Colonic mucosa (tissue), 4 donors: Measurements from ENCODE around the gene FHAD1. TPM values are rescaled to one million over a fixed set of nuclear protein-coding genes. Genes with fewer than 3 reads are reported as not detected.

ENCODE experiments used
- DNase-seq: peaks from one replicate; pipeline ENCODE4 v3.0.0-alpha.2; 2020
- H3K27ac ChIP-seq: fragments of 200-600 bp; one replicate; pipeline ENCODE4 v1.8.0; 2021
- H3K27me3 ChIP-seq: fragments of 200-600 bp; one replicate; pipeline ENCODE4 v1.8.0; 2021
- H3K36me3 ChIP-seq: fragments of 200-600 bp; one replicate; pipeline ENCODE4 v1.8.0; 2021
- H3K4me1 ChIP-seq: fragments of 200-600 bp; one replicate; pipeline ENCODE4 v1.8.0; 2021; ENCODE audit warnings: mild to moderate bottlenecking
- H3K4me3 ChIP-seq: fragments of 200-600 bp; one replicate; pipeline ENCODE4 v1.8.0; 2021
- H3K9ac ChIP-seq, 2 donors: one replicate each; pipeline ENCODE4 v1.7.0; 2013; ENCODE audit warnings: control low read depth in 2 of 2, low read depth in 2 of 2, low read length in 2 of 2
- H3K9me3 ChIP-seq: fragments of 200-600 bp; one replicate; pipeline ENCODE4 v1.8.0; 2021
- CTCF ChIP-seq: fragments of 200-600 bp; IDR thresholded peaks from one replicate; pipeline ENCODE4 v1.8.0; 2022; ENCODE audit warnings: antibody characterized with exemption, mild to moderate bottlenecking
- intact Hi-C: fragments of 100-400 bp; cut with DNase I; formaldehyde crosslinking; loops from one replicate; pipeline ENCODE4 v1.14.1; 2022
- total RNA-seq, 2 donors: library from RNA; stranded (reverse); fragmentation: NEBNext Ultra II Directional in 1 of 2; extraction: Animal tissue kit (Norgen Biotek cat#: 25700) in 1 of 2; gene quantifications; one replicate each; pipeline ENCODE4 v1.2.1, GENCODE V29; 2021
- donor health status: healthy.
- donor health status: DM: no; HTN: no; CAD: no.
- donor health status: DM: no; HTN: no; CAD: no.

Gene FHAD1
- total RNA-seq, 2 donors from 2014 or later: 1.5 to 1.8 TPM

- Histone ChIP-seq H3K4me3 (no peak overlapping the region), H3K27me3 (no peaks in the 10 kb centered on the region), H3K4me1 (peaks cover 6% of the 10 kb centered on the region), H3K9me3 (no peaks in the 10 kb centered on the region), H3K36me3 (no peaks in the 10 kb centered on the region), H3K27ac (no peak overlapping the region), H3K9ac (no peak overlapping the region)
- intact Hi-C loops: no loop called here
- no peak for DNase-seq
- TF ChIP-seq CTCF: no peak
Observed at GRCh38 chr1:15280416-15280815, 33.4 kb downstream of the FHAD1 start.

GRCh38 chr1:15282038-15282437 is 35.0 kb downstream of the FHAD1 start:
- TF ChIP-seq CTCF: no peak
- H3K4me3 ChIP-seq: no peak overlapping the region
- intact Hi-C loops: no loop called here
- no peak overlapping the region for H3K27ac ChIP-seq
- H3K9ac ChIP-seq: no peak overlapping the region
- no peaks in the 10 kb centered on the region for H3K9me3 ChIP-seq
- no peaks in the 10 kb centered on the region for H3K36me3 ChIP-seq
- no peak for DNase-seq
- no peaks in the 10 kb centered on the region for H3K27me3 ChIP-seq
- H3K4me1 ChIP-seq: peaks cover 6% of the 10 kb centered on the region

- H3K9ac ChIP-seq: no peak overlapping the region
- H3K4me1 ChIP-seq: peaks cover 6% of the 10 kb centered on the region
- no peaks in the 10 kb centered on the region for H3K27me3 ChIP-seq
- peak overlapping the region; percentile 75 for H3K27ac ChIP-seq
- intact Hi-C loops: no loop called here
- DNase-seq: no peak
- no peaks in the 10 kb centered on the region for H3K9me3 ChIP-seq
- no peak for TF ChIP-seq CTCF
- H3K4me3 ChIP-seq: no peak overlapping the region
- no peaks in the 10 kb centered on the region for H3K36me3 ChIP-seq
Observed at GRCh38 chr1:15282810-15283474, 35.9 kb downstream of the FHAD1 start.

- H3K9me3 ChIP-seq: no peaks in the 10 kb centered on the region
- H3K4me1 ChIP-seq: peaks cover 6% of the 10 kb centered on the region
- TF ChIP-seq CTCF: peak; percentile 14
- intact Hi-C loops: no loop called here
- no peaks in the 10 kb centered on the region for H3K36me3 ChIP-seq
- H3K27ac ChIP-seq: peak overlapping the region; percentile 75
- no peaks in the 10 kb centered on the region for H3K27me3 ChIP-seq
- H3K9ac ChIP-seq: no peak overlapping the region
- no peak overlapping the region for H3K4me3 ChIP-seq
- DNase-seq: no peak
Observed at GRCh38 chr1:15283526-15283925, 36.5 kb downstream of the FHAD1 start.

- Histone ChIP-seq H3K27ac (no peak overlapping the region), H3K9me3 (no peaks in the 10 kb centered on the region), H3K27me3 (no peaks in the 10 kb centered on the region), H3K36me3 (no peaks in the 10 kb centered on the region), H3K4me3 (no peak overlapping the region), H3K9ac (no peak overlapping the region), H3K4me1 (peaks cover 6% of the 10 kb centered on the region)
- intact Hi-C loops: no loop called here
- no peak for DNase-seq
- TF ChIP-seq CTCF: no peak
Observed at GRCh38 chr1:15286452-15286851, 39.4 kb downstream of the FHAD1 start.
